CD4-positive, alpha-beta memory T cell (primary cell): ENCODE results near the gene DIAPH2. TPM values are rescaled to one million over a fixed set of nuclear protein-coding genes. Genes with fewer than 3 reads are reported as not detected.

Source experiments
- CTCF ChIA-PET: fragments of 350-600 bp; sonication (Branson Sonifier 250); formaldehyde crosslinking; loops from one replicate; lab custom pipeline; 2021; ENCODE audit warnings: inconsistent platforms; ENCODE audit not compliant: partially characterized antibody; lab: Charles Lee
- POLR2A ChIA-PET: fragments of 350-600 bp; sonication (Branson Sonifier 250); formaldehyde crosslinking; loops from one replicate; lab custom pipeline; 2021; ENCODE audit not compliant: partially characterized antibody; lab: Charles Lee
- DNase-seq, 5 donors: peaks; one replicate each; pipeline versions ENCODE4 v3.0.0 to v3.0.0-alpha.2; 2020 to 2022; ENCODE audit warnings: mixed read lengths in 1 of 5
- H3K27ac ChIP-seq: one replicate; pipeline ENCODE4 v1.7.0; 2013; ENCODE audit warnings: low read depth, low read length
- H3K27me3 ChIP-seq: 2 replicates; pipeline ENCODE4 v1.7.0; 2013; ENCODE audit warnings: mild to moderate bottlenecking, low read length, moderate library complexity; ENCODE audit not compliant: insufficient read depth
- H3K36me3 ChIP-seq: 2 replicates; pipeline ENCODE4 v1.7.0; 2013; ENCODE audit warnings: mild to moderate bottlenecking, low read length, moderate library complexity; ENCODE audit not compliant: insufficient read depth
- H3K4me1 ChIP-seq: 2 replicates; pipeline ENCODE4 v1.7.0; 2013; ENCODE audit warnings: mild to moderate bottlenecking, low read length, moderate library complexity; ENCODE audit not compliant: insufficient read depth
- H3K4me3 ChIP-seq, 2 donors: one replicate each; pipeline ENCODE4 v1.7.0; 2013; ENCODE audit warnings: low read length in 2 of 2, mild to moderate bottlenecking in 1 of 2
- H3K9me3 ChIP-seq, 2 donors: one replicate each; pipeline ENCODE4 v1.7.0; 2013; ENCODE audit warnings: low read length in 2 of 2, control low read depth in 1 of 2; ENCODE audit not compliant: control insufficient read depth in 1 of 2
- H3K27ac Mint-ChIP-seq, 7 donors: one replicate each; pipeline ENCODE4 v1.8.0; 2020 to 2021; ENCODE audit warnings: mixed read lengths in 7 of 7, mild to moderate bottlenecking in 6 of 7, inconsistent platforms in 3 of 7, moderate library complexity in 3 of 7
- H3K27me3 Mint-ChIP-seq, 2 donors: one replicate each; pipeline ENCODE4 v1.8.0; 2020 to 2021; ENCODE audit warnings: mixed read lengths in 2 of 2
- H3K36me3 Mint-ChIP-seq, 2 donors: one replicate each; pipeline ENCODE4 v1.8.0; 2020 to 2021; ENCODE audit warnings: mixed read lengths in 2 of 2, inconsistent platforms in 1 of 2, mild to moderate bottlenecking in 1 of 2
- H3K4me1 Mint-ChIP-seq, 4 donors: one replicate each; pipeline ENCODE4 v1.8.0; 2020 to 2021; ENCODE audit warnings: mixed read lengths in 4 of 4, mild to moderate bottlenecking in 1 of 4
- H3K4me3 Mint-ChIP-seq, 8 donors: one replicate each; pipeline ENCODE4 v1.8.0; 2020 to 2021; ENCODE audit warnings: mixed read lengths in 8 of 8, mild to moderate bottlenecking in 7 of 8, moderate library complexity in 6 of 8, inconsistent platforms in 3 of 8
- H3K9me3 Mint-ChIP-seq, 8 donors: one replicate each; pipeline ENCODE4 v1.8.0; 2020 to 2021; ENCODE audit warnings: mixed read lengths in 8 of 8, mild to moderate bottlenecking in 5 of 8, inconsistent platforms in 3 of 8, moderate library complexity in 1 of 8
- intact Hi-C: fragments of 100-400 bp; cut with micrococcal nuclease; formaldehyde crosslinking; loops from one replicate; pipeline ENCODE4 v1.15.1; 2023
- polyA plus RNA-seq, 2 donors: library from polyadenylated mRNA; unstranded; fragments of 300-500 nt; fragmentation: Illumina TruSeq; gene quantifications; one replicate each; pipeline ENCODE4 v1.2.3, GENCODE V29; 2021
- total RNA-seq, 2 experiments: library from RNA; stranded (reverse); gene quantifications; one replicate each; pipeline ENCODE4 v1.2.3, GENCODE V29; 2021

The DIAPH2 gene
- total and polyA plus RNA-seq, 4 experiments from 2014 or later, result 9.6 to 13.8 (median 11.6) TPM

- H3K4me3 ChIP-seq, result no peak overlapping the region
- no peaks in the 10 kb centered on the region for H3K36me3 ChIP-seq
- no peak for DNase-seq
- Mint-ChIP-seq H3K4me3 (no peak overlapping the region), H3K9me3 (no peaks in the 10 kb centered on the region), H3K4me1 (no peaks in the 10 kb centered on the region), H3K27me3 (no peaks in the 10 kb centered on the region), H3K27ac (no peak overlapping the region), H3K36me3 (no peaks in the 10 kb centered on the region)
- intact Hi-C loops, result no loop called here
- H3K27me3 ChIP-seq, result no peaks in the 10 kb centered on the region
- no peak overlapping the region for H3K27ac ChIP-seq
- ChIA-PET POLR2A (no interaction called here), CTCF (no interaction called here)
- no peaks in the 10 kb centered on the region for H3K9me3 ChIP-seq
- no peaks in the 10 kb centered on the region for H3K4me1 ChIP-seq
Measured at GRCh38 chrX:97011540-97011939, 326.9 kb downstream of the DIAPH2 start.

DNA sequence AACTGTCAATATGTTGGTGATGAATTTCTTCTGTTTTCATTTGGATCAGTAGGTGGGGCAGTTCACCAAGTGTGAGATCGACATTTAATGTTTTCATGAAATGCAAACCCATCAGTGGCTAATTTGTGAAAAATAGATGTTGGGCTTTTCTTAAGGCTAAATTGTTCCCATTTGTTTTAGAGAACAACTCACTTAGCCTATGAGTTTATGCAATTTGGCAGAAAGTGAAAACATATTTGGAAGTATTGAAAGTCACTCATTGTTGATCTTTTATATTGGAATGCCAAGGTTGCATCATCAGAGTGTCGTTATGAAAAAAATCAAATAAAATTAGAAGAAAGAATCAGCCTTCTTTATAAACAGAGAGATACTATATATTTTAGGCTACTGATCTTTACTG is 331.5 kb downstream of the DIAPH2 start:
- no peaks in the 10 kb centered on the region for H3K27me3 ChIP-seq
- no peak for DNase-seq
- H3K4me1 Mint-ChIP-seq, result no peaks in the 10 kb centered on the region
- no peak overlapping the region for H3K27ac ChIP-seq
- no peak overlapping the region for H3K4me3 Mint-ChIP-seq
- no peaks in the 10 kb centered on the region for H3K4me1 ChIP-seq
- no peaks in the 10 kb centered on the region for H3K9me3 ChIP-seq
- intact Hi-C loops, result no loop called here
- H3K9me3 Mint-ChIP-seq, result no peaks in the 10 kb centered on the region
- H3K36me3 ChIP-seq, result no peaks in the 10 kb centered on the region
- no peaks in the 10 kb centered on the region for H3K36me3 Mint-ChIP-seq
- POLR2A ChIA-PET, result no interaction called here
- H3K27me3 Mint-ChIP-seq, result no peaks in the 10 kb centered on the region
- CTCF ChIA-PET, result no interaction called here
- H3K27ac Mint-ChIP-seq, result no peak overlapping the region
- H3K4me3 ChIP-seq, result no peak overlapping the region

DNA sequence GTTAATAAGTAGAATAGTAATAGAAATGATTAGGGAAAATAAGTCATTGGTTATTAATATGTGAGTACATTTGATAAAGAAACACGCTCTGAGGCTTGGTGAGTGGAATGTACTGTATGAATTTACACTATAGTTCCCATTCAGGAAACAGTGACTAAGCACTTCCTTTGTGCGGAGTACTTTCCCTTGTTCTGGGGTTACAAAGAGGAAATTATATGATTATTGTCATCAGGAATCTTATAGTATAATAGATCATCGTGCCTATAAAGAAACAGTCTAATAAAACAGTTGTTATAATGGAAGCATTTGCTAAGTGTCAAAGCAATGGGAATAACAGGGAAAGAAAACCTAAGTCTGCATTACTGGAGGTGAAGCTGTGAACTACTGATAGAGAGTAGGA is 337.0 kb downstream of the DIAPH2 start:
- H3K9me3 Mint-ChIP-seq, result no peaks in the 10 kb centered on the region
- H3K4me1 Mint-ChIP-seq, result peaks cover 0 to 4% (median 0%) of the 10 kb centered on the region in 4 donors
- Histone ChIP-seq H3K4me3 (no peak overlapping the region), H3K27me3 (no peaks in the 10 kb centered on the region), H3K9me3 (no peaks in the 10 kb centered on the region), H3K4me1 (no peaks in the 10 kb centered on the region), H3K27ac (no peak overlapping the region), H3K36me3 (no peaks in the 10 kb centered on the region)
- intact Hi-C loops, result no loop called here
- H3K27me3 Mint-ChIP-seq, result no peaks in the 10 kb centered on the region
- no peak for DNase-seq
- ChIA-PET POLR2A (no interaction called here), CTCF (no interaction called here)
- no peaks in the 10 kb centered on the region for H3K36me3 Mint-ChIP-seq
- no peak overlapping the region for H3K4me3 Mint-ChIP-seq
- H3K27ac Mint-ChIP-seq, result no peak overlapping the region

- intact Hi-C loops, result no loop called here
- Mint-ChIP-seq H3K27me3 (no peaks in the 10 kb centered on the region), H3K4me1 (peaks cover 0 to 4% (median 0%) of the 10 kb centered on the region in 4 donors), H3K4me3 (no peak overlapping the region), H3K9me3 (no peaks in the 10 kb centered on the region), H3K27ac (no peak overlapping the region), H3K36me3 (no peaks in the 10 kb centered on the region)
- CTCF ChIA-PET, result no interaction called here
- Histone ChIP-seq H3K36me3 (no peaks in the 10 kb centered on the region), H3K4me1 (no peaks in the 10 kb centered on the region), H3K9me3 (no peaks in the 10 kb centered on the region), H3K27ac (no peak overlapping the region), H3K27me3 (no peaks in the 10 kb centered on the region), H3K4me3 (no peak overlapping the region)
- no peak for DNase-seq
- POLR2A ChIA-PET, result no interaction called here
Measured at GRCh38 chrX:97026406-97026805, 341.8 kb downstream of the DIAPH2 start.

- no peak for DNase-seq
- H3K36me3 Mint-ChIP-seq, result no peaks in the 10 kb centered on the region
- CTCF ChIA-PET, result no interaction called here
- no peak overlapping the region for H3K27ac Mint-ChIP-seq
- H3K9me3 Mint-ChIP-seq, result no peaks in the 10 kb centered on the region
- no peaks in the 10 kb centered on the region for H3K27me3 Mint-ChIP-seq
- peaks cover 0 to 4% (median under 1%) of the 10 kb centered on the region in 4 donors for H3K4me1 Mint-ChIP-seq
- Histone ChIP-seq H3K4me1 (no peaks in the 10 kb centered on the region), H3K9me3 (no peaks in the 10 kb centered on the region), H3K36me3 (no peaks in the 10 kb centered on the region), H3K27me3 (no peaks in the 10 kb centered on the region), H3K27ac (no peak overlapping the region), H3K4me3 (no peak overlapping the region)
- intact Hi-C loops, result no loop called here
- POLR2A ChIA-PET, result no interaction called here
- no peak overlapping the region for H3K4me3 Mint-ChIP-seq
Measured at GRCh38 chrX:97027384-97027922, 342.8 kb downstream of the DIAPH2 start.

- intact Hi-C loops, result no loop called here
- H3K4me1 ChIP-seq, result no peaks in the 10 kb centered on the region
- H3K27me3 ChIP-seq, result no peaks in the 10 kb centered on the region
- H3K4me3 Mint-ChIP-seq, result no peak overlapping the region
- ChIA-PET CTCF (interaction anchor here (1.2 kb wide), 1 partner anchor 34 kb away, joined by 3 read pairs; no protein-coding TSS in a partner anchor), POLR2A (no interaction called here)
- DNase-seq, result no peak
- no peak overlapping the region for H3K27ac ChIP-seq
- H3K4me1 Mint-ChIP-seq, result peaks cover 0 to 4% (median under 1%) of the 10 kb centered on the region in 4 donors
- no peaks in the 10 kb centered on the region for H3K36me3 ChIP-seq
- H3K9me3 Mint-ChIP-seq, result no peaks in the 10 kb centered on the region
- no peaks in the 10 kb centered on the region for H3K36me3 Mint-ChIP-seq
- no peak overlapping the region for H3K4me3 ChIP-seq
- no peaks in the 10 kb centered on the region for H3K27me3 Mint-ChIP-seq
- H3K27ac Mint-ChIP-seq, result no peak overlapping the region
- H3K9me3 ChIP-seq, result no peaks in the 10 kb centered on the region
Measured at GRCh38 chrX:97030463-97030862, 345.8 kb downstream of the DIAPH2 start.

DNA sequence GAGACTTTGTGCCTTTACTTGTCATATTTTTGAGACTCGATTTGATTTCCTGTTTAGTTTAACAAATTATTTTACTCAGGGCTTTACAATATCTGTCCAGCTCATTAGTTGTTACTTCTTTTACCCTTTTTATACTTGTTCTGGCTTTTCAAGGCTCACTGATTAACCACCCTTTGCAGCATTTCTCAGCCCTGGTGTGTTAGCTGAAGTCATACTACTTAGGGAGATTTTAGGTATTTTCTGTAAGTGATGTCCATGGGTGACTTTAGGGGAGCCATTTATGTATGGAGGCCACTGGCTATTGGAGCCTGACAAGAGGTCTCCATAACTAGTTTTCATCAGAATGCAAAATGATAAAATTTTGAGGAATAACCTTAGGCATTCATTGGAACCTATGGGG is 346.3 kb downstream of the DIAPH2 start:
- Histone ChIP-seq H3K4me1 (no peaks in the 10 kb centered on the region), H3K36me3 (no peaks in the 10 kb centered on the region), H3K27me3 (no peaks in the 10 kb centered on the region), H3K4me3 (no peak overlapping the region), H3K9me3 (no peaks in the 10 kb centered on the region), H3K27ac (no peak overlapping the region)
- DNase-seq, result no peak
- intact Hi-C loops, result no loop called here
- Mint-ChIP-seq H3K27me3 (no peaks in the 10 kb centered on the region), H3K4me3 (no peak overlapping the region), H3K27ac (no peak overlapping the region), H3K9me3 (no peaks in the 10 kb centered on the region), H3K36me3 (no peaks in the 10 kb centered on the region), H3K4me1 (peaks cover 0 to 2% (median 0%) of the 10 kb centered on the region in 4 donors)
- ChIA-PET POLR2A (no interaction called here), CTCF (no interaction called here)
